ENCODE measurements around the gene TAF4. TPM values are rescaled to one million over a fixed set of nuclear protein-coding genes. Genes with fewer than 3 reads are reported as not detected.

Gene TAF4
- total and polyA plus RNA-seq, 2 of the 13 experiments (the other 11 are each of a cell fraction or from before 2014, with no cell fraction given): 5.9 to 12.0 TPM

DNA sequence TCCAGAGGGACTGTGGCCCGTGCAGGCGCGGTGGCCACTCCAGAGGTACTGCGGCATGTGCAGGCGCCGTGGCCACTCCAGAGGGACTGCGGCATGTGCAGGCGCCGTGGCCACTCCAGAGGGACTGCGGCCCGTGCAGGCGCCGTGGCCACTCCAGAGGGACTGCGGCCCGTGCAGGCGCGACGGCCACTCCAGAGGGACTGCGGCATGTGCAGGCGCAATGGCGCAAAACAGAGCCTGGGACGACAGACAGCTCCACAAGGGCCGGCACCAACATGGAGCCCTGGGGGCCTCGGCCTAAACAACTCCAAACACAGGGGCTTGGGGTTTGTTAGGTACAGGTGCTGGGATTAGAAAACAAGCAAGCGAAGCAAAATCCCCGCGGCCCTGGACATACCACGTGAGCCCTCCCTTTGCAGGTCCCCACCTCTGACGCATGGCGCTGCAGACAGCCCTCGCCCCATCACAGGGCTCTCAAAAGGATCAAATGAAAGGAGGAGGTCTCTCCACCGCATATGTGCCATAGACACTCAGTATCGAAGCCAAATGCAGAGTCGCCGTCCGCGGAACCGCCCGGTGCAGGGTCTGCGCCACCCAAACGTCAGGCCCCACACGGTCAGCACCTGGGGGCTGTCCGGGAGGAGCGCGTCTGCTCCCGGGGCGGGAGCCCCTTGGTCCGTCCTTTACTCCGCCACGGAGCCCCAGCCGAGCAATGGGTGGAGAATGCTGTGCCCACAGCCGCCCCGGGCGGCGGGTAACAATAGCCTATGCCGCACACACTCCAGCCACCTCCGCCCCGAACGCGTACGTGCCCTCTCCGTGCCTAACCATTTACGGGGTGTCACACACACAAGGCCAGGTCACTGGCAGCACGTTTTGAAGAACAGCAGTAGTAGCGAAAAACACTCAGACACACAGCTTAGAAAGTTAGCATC, 85.7 kb downstream of the TAF4 start (continued):
- TF ChIP-seq PHF21A (CRISPR knock-in tag; IDR thresholded peaks at IDR 0.05) (no peak), ZNF335 (CRISPR knock-in tag; IDR thresholded peaks at IDR 0.05) (no peak), GABPB1 (CRISPR knock-in tag; IDR thresholded peaks at IDR 0.05) (no peak), PCBP2 (optimal IDR thresholded peaks at IDR 0.05; ENCODE audit: low read depth, low read length, poor library complexity, severe bottlenecking) (no peak), ZNF839 (CRISPR knock-in tag; IDR thresholded peaks at IDR 0.05; ENCODE audit: borderline replicate concordance) (no peak), ZNF816 (CRISPR knock-in tag; IDR thresholded peaks at IDR 0.05; ENCODE audit: borderline replicate concordance) (no peak), ZKSCAN8 (CRISPR knock-in tag; IDR thresholded peaks at IDR 0.05; ENCODE audit: borderline replicate concordance) (no peak), ZSCAN22 (CRISPR knock-in tag; IDR thresholded peaks at IDR 0.05) (no peak), TAF15 (IDR thresholded peaks at IDR 0.05; ENCODE audit: low read depth, low read length, poor library complexity, severe bottlenecking) (no peak), HDAC2 (CRISPR knock-in tag; IDR thresholded peaks at IDR 0.05) (no peak)
- TF ChIP-seq, protein P1, sequence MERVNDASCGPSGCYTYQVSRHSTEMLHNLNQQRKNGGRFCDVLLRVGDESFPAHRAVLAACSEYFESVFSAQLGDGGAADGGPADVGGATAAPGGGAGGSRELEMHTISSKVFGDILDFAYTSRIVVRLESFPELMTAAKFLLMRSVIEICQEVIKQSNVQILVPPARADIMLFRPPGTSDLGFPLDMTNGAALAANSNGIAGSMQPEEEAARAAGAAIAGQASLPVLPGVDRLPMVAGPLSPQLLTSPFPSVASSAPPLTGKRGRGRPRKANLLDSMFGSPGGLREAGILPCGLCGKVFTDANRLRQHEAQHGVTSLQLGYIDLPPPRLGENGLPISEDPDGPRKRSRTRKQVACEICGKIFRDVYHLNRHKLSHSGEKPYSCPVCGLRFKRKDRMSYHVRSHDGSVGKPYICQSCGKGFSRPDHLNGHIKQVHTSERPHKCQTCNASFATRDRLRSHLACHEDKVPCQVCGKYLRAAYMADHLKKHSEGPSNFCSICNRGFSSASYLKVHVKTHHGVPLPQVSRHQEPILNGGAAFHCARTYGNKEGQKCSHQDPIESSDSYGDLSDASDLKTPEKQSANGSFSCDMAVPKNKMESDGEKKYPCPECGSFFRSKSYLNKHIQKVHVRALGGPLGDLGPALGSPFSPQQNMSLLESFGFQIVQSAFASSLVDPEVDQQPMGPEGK (CRISPR knock-in tag; IDR thresholded peaks at IDR 0.05): no peak
- TF ChIP-seq, protein P2, sequence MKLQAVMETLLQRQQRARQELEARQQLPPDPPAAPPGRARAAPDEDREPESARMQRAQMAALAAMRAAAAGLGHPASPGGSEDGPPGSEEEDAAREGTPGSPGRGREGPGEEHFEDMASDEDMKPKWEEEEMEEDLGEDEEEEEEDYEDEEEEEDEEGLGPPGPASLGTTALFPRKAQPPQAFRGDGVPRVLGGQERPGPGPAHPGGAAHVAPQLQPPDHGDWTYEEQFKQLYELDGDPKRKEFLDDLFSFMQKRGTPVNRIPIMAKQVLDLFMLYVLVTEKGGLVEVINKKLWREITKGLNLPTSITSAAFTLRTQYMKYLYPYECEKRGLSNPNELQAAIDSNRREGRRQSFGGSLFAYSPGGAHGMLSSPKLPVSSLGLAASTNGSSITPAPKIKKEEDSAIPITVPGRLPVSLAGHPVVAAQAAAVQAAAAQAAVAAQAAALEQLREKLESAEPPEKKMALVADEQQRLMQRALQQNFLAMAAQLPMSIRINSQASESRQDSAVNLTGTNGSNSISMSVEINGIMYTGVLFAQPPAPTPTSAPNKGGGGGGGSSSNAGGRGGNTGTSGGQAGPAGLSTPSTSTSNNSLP (IDR thresholded peaks at IDR 0.05; ENCODE audit: low read depth, low read length): no peak

Measured in HepG2 (cell line).